NCI-H774 (cell line): ENCODE measurements around the gene LRIG3.
A peak's percentile ranks its signal among the peaks of the same experiment; 100 is the strongest.
"Not testable (repeated sequence)": the region's sequence is repeated elsewhere in the genome, so short reads cannot be mapped to it uniquely, and the experiment has no call there.

ENCODE experiments used
- DNase-seq: peaks from one replicate; lab custom pipeline; 2025; lab: John Stamatoyannopoulos, UW

LRIG3 gene

GRCh38 chr12:58897969-58898368 lies 22.3 kb downstream of the LRIG3 start:
- DNase-seq = no peak

- DNase-seq = no peak
Measured at GRCh38 chr12:58896278-58896677, 24.0 kb downstream of the LRIG3 start.

DNA sequence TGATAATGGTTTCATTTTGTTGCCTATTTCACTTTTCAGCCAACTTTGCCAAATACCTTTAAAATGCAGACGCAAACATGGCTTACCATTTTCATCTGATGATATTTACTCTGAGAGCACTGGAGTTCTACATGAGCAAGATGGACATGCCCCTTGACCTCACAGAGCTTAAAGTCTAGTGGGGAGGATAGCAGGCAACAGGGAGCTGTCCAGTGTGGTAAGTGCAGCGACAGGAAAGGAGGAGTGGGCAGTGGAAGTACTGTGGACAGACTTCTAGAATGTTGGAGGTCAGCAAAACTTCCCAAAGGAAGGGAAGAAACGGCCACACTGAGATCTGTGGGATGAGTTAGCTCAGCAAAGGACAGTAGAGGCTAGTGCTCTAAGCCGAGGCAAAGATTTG lies 25.3 kb downstream of the LRIG3 start:
- DNase-seq = no peak

- DNase-seq = no peak
Measured at GRCh38 chr12:58894040-58894439, 26.3 kb downstream of the LRIG3 start.

DNA sequence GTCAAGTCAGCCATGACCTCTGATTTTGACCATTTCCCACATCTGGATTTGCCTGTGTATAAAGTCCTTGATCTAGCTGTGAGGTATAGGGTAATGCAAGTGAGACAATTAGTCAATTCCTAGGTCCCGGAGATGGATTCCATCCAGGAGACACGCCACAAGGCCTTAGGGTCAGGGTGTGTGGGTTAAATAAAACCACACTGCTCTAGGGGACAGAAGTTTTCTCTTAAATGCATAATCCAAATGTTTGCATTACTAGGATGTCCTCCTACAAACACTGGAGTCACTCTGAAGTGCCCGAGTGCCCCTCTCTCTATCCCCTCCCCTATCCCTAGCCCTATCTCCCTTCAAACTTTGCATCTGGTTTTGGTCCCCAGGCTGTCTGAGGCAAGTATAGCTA lies 26.8 kb downstream of the LRIG3 start:
- no peak for DNase-seq

DNA sequence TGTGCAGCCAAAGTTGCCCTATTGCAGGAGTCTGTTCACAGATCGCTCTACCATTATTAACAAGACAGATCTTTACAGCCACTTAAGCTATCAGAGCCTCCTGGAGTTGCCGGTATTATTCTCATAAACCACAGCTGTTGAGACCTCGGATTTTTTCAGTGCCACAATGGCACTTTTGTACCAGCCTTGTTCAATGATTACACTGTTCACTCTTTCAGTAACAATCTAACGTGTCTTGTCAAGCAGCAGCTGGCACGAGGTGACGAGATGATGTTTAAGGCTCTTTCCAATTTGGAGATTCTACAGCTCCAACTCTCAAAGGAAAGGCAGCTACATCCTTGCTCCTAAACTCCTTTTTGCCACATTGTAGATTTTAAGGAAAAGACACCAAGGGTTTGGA lies 30.7 kb downstream of the LRIG3 start:
- no peak for DNase-seq

DNA sequence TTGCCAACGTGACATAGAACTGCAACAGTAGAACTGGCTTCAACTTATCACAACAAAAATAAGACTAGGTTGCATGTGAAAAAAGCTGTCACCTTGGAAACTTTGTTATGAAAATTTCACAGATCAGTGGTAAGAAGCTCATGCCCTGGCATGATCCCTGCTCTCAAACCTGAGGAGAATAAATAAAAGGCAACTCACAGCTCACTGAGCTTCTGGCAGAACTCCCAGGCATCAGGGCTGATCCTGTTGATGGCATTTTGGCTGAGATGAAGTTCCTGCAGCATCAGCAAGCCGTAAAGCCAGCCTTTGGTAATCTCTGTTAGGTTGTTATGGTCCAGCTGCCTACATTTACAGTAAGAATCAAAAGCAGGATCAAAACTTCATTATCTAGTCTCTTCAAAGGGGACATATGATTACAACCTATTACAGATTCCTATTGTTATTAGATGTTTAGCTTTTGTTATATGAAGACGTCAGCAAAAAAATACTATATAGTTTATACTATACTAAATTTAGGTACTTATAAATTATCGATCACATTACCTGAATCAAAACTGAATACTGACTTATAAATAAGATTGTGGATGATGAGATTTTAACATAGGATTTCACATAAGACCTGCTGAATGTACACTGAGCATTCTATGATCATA lies 32.0 kb downstream of the LRIG3 start:
- DNase-seq = peak; percentile 45

DNA sequence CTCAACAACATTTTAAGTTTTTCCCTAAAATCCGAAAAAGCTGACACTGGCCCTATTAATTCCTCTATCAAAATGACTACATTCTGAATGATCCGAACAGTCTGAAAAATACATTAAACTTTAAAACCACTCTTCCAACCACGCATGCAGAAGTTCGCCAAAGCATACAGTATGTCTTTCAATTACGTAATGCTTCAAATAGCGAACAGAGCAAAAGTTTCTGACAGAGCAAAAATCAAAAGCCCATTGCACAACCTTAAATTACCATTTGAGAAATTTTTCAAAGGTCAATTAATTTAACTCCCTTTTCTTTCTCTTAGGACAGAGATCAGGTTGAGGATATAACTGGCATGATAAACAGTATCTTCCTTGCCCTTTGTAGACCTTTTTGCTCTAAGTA lies 33.2 kb downstream of the LRIG3 start:
- no peak for DNase-seq

- DNase-seq = no peak
Measured at GRCh38 chr12:58886474-58886873, 33.8 kb downstream of the LRIG3 start.

DNA sequence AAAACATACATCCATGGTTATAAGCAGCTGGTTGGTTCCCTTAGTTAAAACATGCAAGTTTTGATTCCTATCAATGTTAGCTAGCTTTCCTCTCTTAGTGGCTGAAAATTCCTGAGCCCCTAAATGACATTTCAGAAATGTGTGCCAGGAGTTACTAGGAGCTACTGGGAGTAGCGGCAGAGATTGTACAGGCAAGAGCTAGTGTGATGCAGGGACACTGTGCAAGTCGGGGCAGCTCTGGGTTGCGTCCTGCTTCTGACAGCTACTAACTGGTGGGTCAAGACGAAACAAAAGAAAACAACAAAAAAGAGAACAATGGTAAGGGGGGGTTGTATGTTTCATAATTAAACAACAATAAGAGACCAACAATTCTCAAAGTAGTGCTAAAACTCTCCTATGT lies 35.4 kb downstream of the LRIG3 start:
- DNase-seq = no peak

DNA sequence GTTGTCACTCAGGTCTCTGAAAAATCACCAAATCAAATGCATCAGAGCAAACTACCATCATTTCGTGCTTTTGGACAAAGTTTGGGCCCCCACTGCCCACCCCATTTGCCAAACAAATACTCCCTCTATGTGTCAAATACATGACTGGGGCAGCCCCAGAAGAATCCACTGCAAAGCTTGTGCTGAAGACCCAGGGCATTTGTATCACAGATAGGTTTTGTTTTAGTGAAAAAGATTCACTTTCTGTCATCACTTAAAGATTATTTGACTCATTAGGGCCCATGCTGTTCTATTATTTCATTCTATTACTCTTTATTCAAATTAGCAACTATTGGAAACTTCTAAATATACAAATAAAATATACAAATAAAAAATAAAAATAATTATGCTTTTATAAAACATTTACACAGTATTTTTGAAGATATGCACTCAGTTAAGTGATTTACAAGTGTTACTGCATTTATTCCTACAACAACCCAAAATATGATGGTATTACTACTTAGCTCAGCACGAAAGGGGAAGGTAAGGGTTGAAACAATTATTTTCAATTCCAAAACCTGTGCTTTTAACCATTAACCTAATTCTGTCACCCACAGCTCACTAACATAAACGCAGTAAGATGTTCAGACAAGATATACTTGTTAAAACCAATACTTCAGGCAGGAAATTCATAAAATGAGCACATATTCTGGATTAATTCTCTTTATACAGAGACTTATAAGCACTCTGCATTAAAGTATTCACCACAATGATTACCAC lies 36.5 kb downstream of the LRIG3 start:
- no peak for DNase-seq

GRCh38 chr12:58882826-58883225 lies 37.5 kb downstream of the LRIG3 start:
- peak; percentile 78 for DNase-seq

DNA sequence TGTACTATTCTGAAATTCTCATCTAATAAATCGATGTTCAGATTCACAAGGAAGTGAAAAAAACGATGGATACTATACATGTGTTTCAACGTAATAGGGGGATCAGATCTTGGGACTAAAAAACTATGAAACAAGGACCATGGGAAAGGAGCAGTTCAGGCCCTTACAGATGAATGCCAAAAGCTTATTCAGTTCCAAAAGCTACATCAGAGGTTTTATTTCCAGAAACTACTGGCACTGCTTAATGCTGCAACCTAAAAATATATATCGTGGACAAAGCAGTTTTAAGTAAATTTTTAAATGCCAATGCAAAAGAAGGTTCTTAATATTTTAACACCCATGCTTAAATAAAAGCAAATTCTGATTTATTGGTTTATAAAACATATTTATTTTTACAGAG lies 38.5 kb downstream of the LRIG3 start:
- no peak for DNase-seq

DNA sequence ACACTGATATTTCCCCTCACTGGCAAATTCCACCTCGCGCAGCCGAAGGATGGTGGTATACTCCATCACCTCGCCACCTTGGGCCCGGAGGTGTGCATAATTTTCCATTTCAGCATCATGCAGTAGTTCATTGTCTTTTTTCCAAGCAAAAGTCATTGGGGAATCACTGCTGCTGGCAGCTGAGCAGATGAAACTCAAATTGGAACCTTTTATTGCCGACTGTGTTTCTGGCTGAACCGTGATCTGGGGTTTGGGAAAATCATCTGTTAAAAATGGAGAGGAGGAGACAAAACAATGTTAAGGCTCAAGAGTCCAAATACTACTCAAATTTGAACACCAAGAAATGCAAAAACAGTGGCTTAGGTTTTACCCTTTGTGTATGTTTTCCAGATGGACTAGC lies 39.7 kb downstream of the LRIG3 start:
- DNase-seq = no peak

DNA sequence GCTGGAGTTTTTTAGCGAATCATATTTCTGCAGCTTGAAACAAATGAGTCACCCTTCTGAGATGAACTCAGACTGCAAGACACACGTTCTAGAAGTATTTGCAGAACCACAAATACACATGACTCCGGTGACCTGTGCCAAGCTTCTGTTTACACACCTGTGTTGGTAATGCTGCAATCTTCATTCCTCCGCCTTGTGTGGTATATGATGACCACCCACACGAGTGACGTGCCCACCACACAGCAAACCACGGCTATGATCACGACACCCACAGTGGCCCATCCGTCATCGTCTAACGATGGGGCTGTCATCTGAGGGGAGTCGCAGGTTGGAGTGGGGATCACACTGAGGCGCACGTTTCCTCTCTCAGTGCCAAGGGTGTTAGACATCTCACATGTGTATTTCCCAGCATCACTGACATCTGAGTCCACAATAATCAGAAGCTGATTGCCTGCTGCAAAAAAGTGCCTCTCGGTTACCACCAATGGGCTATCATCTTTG lies 43.0 kb downstream of the LRIG3 start:
- DNase-seq = peak; percentile 71

DNA sequence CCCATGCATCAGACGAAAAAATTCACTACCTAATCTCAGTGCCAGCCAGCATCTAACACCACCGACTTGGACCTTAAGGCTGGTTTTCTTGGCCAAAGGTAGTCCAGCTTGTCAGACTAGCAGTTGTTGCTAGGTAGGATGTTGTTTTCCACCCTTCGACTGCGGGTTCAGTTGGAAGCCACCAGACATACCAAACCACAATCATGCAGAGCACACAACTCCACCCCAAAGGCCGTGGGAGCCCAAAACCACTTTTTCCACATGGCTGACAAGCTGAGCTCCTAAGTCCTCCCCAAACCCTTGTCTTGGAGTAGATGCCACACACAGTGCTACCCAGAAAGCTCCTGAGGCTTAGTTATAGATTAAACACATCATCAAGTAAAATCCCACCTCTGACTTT lies 46.8 kb downstream of the LRIG3 start:
- DNase-seq = no peak

- DNase-seq = no peak
Measured at GRCh38 chr12:58871556-58871955, 48.7 kb downstream of the LRIG3 start.

DNA sequence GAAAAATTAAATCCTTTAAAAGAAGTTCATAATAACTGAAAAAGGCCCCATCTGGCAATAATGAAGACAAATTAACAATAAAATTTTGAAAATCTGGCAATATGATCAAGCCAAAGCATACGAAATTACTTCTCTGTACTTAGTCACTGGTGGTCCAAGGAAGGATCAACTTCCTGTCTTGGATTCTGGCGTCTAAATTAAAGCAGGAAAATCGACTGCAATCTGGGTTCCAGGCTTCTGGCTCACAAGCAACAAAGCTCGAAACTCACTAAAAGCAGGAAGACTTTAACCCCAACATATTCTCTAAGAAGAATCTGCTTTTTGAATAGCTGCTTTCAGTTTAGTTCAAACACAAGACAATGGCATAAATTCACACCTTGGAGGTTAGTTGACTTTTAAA lies 49.7 kb downstream of the LRIG3 start:
- DNase-seq = no peak

GRCh38 chr12:58860788-58861240 lies 59.5 kb downstream of the LRIG3 start:
- no peak for DNase-seq

GRCh38 chr12:58860056-58860787 lies 60.1 kb downstream of the LRIG3 start:
- no peak for DNase-seq

DNA sequence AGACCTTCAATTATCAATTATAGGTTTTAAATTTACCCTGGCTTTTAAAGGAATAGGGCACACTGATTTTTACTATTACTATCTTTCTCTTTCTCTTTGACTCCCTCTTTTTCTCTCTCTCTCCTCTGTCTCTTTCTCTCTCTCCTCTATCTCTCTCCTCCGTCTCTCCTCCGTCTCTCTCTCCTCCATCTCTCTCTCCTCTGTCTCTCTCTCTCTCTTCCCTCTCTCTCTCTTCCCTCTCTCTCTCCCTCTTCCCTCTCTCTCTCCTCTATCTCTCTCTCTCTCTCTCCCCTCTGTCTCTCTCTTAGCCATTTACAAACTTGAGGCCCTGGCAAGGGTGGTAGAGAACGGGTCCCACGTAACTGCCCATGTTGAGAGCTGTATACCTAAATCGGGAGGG lies 62.3 kb downstream of the LRIG3 start:
- DNase-seq = no peak

- not testable (repeated sequence) for DNase-seq
Measured at GRCh38 chr12:58857206-58857605, 63.1 kb downstream of the LRIG3 start.

DNA sequence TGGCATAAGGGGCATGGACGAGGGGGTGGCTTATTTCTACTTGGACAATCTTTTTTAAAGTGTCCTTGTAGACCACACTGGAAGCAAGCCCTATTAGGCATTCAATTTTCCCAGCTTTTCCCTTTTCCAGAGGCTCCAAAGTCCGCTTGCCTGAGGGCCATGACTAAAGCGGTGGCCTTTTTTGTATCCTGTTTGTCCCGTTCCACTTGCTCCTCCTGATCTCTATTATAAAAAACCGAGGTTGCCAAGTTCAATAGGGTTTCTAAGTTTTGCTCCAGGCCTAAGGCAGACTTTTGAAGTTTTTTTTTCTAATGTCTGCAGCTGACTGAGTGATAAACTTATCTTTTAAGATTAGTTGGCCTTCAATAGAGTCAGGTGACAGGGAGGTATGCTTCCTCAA lies 64.7 kb downstream of the LRIG3 start:
- not testable (repeated sequence) for DNase-seq
